ENCODE data around the gene TMEM184A. TPM values are rescaled to one million over a fixed set of nuclear protein-coding genes. Genes with fewer than 3 reads are reported as not detected.

TMEM184A gene
- total and polyA plus RNA-seq, 2 of the 13 experiments (the other 11 are each of a cell fraction or from before 2014, with no cell fraction given), result 9.5 to 20.4 TPM

- TF ChIP-seq, protein P1, sequence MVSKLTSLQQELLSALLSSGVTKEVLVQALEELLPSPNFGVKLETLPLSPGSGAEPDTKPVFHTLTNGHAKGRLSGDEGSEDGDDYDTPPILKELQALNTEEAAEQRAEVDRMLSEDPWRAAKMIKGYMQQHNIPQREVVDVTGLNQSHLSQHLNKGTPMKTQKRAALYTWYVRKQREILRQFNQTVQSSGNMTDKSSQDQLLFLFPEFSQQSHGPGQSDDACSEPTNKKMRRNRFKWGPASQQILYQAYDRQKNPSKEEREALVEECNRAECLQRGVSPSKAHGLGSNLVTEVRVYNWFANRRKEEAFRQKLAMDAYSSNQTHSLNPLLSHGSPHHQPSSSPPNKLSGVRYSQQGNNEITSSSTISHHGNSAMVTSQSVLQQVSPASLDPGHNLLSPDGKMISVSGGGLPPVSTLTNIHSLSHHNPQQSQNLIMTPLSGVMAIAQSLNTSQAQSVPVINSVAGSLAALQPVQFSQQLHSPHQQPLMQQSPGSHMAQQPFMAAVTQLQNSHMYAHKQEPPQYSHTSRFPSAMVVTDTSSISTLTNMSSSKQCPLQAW (CRISPR knock-in tag; IDR thresholded peaks at IDR 0.05), result no peak; the same call in none of the 2 replicates
- TF ChIP-seq ZNF263 (CRISPR knock-in tag; IDR thresholded peaks at IDR 0.05) (no peak), HMG20A (CRISPR knock-in tag; IDR thresholded peaks at IDR 0.05; ENCODE audit: borderline replicate concordance) (peak; percentile 38; the same call in 1 of the 2 replicates), SUZ12 (IDR thresholded peaks at IDR 0.05; ENCODE audit: low read depth, low read length) (no peak), HNF4G (IDR thresholded peaks at IDR 0.05; ENCODE audit: borderline replicate concordance, low read depth, low read length) (peak; percentile 77; the same call in 1 of the 2 replicates), HNF4G (CRISPR knock-in tag; IDR thresholded peaks at IDR 0.05; ENCODE audit: borderline replicate concordance, low read depth) (peak; percentile 79; the same call in 1 of the 2 replicates), ZNF770 (CRISPR knock-in tag; IDR thresholded peaks at IDR 0.05) (no peak), KAT2B (IDR thresholded peaks at IDR 0.05; ENCODE audit: borderline replicate concordance, low read depth, low read length) (no peak), TCF7 (IDR thresholded peaks at IDR 0.05; ENCODE audit: low read depth) (peak; percentile 14; the same call in 1 of the 2 replicates), SMC3 (IDR thresholded peaks at IDR 0.05; ENCODE audit: low read length) (no peak), KLF16 (CRISPR knock-in tag; IDR thresholded peaks at IDR 0.05) (peak in 1 of 2 experiments; percentile 80; a peak in 2 of 4 replicates), CEBPG (CRISPR knock-in tag; IDR thresholded peaks at IDR 0.05) (no peak), ZNF432 (CRISPR knock-in tag; IDR thresholded peaks at IDR 0.05; ENCODE audit: borderline replicate concordance) (no peak), ZNF552 (CRISPR knock-in tag; IDR thresholded peaks at IDR 0.05; ENCODE audit: borderline replicate concordance) (no peak), PRMT3 (CRISPR knock-in tag; IDR thresholded peaks at IDR 0.05; ENCODE audit: borderline replicate concordance, low read depth) (no peak), ZNF558 (CRISPR knock-in tag; IDR thresholded peaks at IDR 0.05; ENCODE audit: borderline replicate concordance) (no peak), FOXA3 (CRISPR knock-in tag; IDR thresholded peaks at IDR 0.05) (peak; percentile 77), MATR3 (CRISPR knock-in tag; IDR thresholded peaks at IDR 0.05) (no peak), ZNF383 (CRISPR knock-in tag; IDR thresholded peaks at IDR 0.05; ENCODE audit: borderline replicate concordance) (no peak), ZNF616 (CRISPR knock-in tag; IDR thresholded peaks at IDR 0.05; ENCODE audit: low read depth) (no peak), SMARCC2 (IDR thresholded peaks at IDR 0.05) (no peak), NR2C2 (CRISPR knock-in tag; IDR thresholded peaks at IDR 0.05; ENCODE audit: borderline replicate concordance) (no peak), SNAPC2 (CRISPR knock-in tag; IDR thresholded peaks at IDR 0.05) (no peak), EEA1 (CRISPR knock-in tag; IDR thresholded peaks at IDR 0.05; ENCODE audit: borderline replicate concordance) (no peak)
- TF ChIP-seq, protein P2, sequence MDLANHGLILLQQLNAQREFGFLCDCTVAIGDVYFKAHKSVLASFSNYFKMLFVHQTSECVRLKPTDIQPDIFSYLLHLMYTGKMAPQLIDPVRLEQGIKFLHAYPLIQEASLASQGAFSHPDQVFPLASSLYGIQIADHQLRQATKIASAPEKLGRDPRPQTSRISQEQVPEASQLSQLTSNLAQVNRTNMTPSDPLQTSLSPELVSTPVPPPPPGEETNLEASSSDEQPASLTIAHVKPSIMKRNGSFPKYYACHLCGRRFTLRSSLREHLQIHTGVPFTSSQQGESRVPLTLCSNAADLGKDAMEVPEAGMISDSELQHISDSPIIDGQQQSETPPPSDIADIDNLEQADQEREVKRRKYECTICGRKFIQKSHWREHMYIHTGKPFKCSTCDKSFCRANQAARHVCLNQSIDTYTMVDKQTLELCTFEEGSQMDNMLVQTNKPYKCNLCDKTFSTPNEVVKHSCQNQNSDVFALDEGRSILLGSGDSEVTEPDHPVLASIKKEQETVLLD (CRISPR knock-in tag; IDR thresholded peaks at IDR 0.05; ENCODE audit: low read depth), result no peak
Observed at GRCh38 chr7:1532456-1533254, 23.4 kb downstream of the TMEM184A start (continued).

Measured in HepG2 (cell line).